ENCODE measurements around the gene NEBL. TPM values are rescaled to one million over a fixed set of nuclear protein-coding genes. Genes with fewer than 3 reads are reported as not detected.

NEBL gene
- total RNA-seq, 1 experiment from 2014 or later: 16.6 TPM

- Histone ChIP-seq H3K4me3 (replicated peaks in 1 of 2; ENCODE audit: low read depth in 1 of 2, low read length in 2 of 2) (no peak overlapping the region), H4K20me1 (ENCODE audit: insufficient read depth) (no peaks in the 10 kb centered on the region), H3K27ac (ENCODE audit: low read depth, low read length) (no peak overlapping the region), H3K79me2 (ENCODE audit: insufficient read depth, low read length) (no peaks in the 10 kb centered on the region), H3K9me2 (ENCODE audit: insufficient read depth) (no peaks in the 10 kb centered on the region), H3K4me2 (ENCODE audit: low read length) (no peak overlapping the region), H2AFZ (ENCODE audit: low read depth, low read length, poor library complexity, severe bottlenecking) (no peak overlapping the region), H3K9ac (ENCODE audit: low read length) (no peak overlapping the region), H3K27me3 (ENCODE audit: insufficient read depth, low read length) (no peaks in the 10 kb centered on the region), H3K36me3 (ENCODE audit: control insufficient read depth in 1 of 2, insufficient read depth in 2 of 2, low read length in 2 of 2) (no peaks in the 10 kb centered on the region), H3K9me3 (ENCODE audit: control insufficient read depth in 1 of 2, insufficient read depth in 1 of 2, low read depth in 1 of 2, low read length in 2 of 2) (no peaks in the 10 kb centered on the region), H3K4me1 (ENCODE audit: control insufficient read depth in 1 of 2, insufficient read depth in 2 of 2, low read length in 2 of 2) (no peaks in the 10 kb centered on the region)
- CTCF ChIA-PET: no interaction called here
- POLR2A ChIA-PET: no interaction called here
- ATAC-seq: no peak
- no peak for TF ChIP-seq POLR2AphosphoS5 (IDR thresholded peaks at IDR 0.05; ENCODE audit: low read depth, low read length)
- no peak for TF ChIP-seq MAX (IDR thresholded peaks at IDR 0.05)
- TF ChIP-seq ZFX (IDR thresholded peaks at IDR 0.05): no peak
- TF ChIP-seq POLR2A (IDR thresholded peaks at IDR 0.05; ENCODE audit: borderline replicate concordance, extremely low read depth, insufficient read depth, insufficient read length): no peak
- TF ChIP-seq FOSL1 (IDR thresholded peaks at IDR 0.05; ENCODE audit: low read depth): no peak
- TF ChIP-seq SRF (IDR thresholded peaks at IDR 0.05; ENCODE audit: low read depth): no peak
- TF ChIP-seq ELF1 (IDR thresholded peaks at IDR 0.05; ENCODE audit: borderline replicate concordance, low read depth): no peak
- no peak for TF ChIP-seq CTCF (IDR thresholded peaks at IDR 0.05 in 2 of 3, conservative IDR thresholded peaks at IDR 0.05 in 1 of 3; ENCODE audit: borderline replicate concordance in 1 of 3, insufficient read depth in 1 of 3, low read depth in 2 of 3, low read length in 2 of 3)
- no peak for TF ChIP-seq EGR1 (IDR thresholded peaks at IDR 0.05; ENCODE audit: low read depth)
- no peak for TF ChIP-seq SP1 (IDR thresholded peaks at IDR 0.05; ENCODE audit: low read depth)
- no peak for TF ChIP-seq CBX3 (IDR thresholded peaks at IDR 0.05; ENCODE audit: low read depth)
- TF ChIP-seq TCF7L2 (IDR thresholded peaks at IDR 0.05; ENCODE audit: borderline replicate concordance, extremely low read depth, insufficient read depth, insufficient read length): no peak
- TF ChIP-seq JUND (IDR thresholded peaks at IDR 0.05): no peak
- no peak for TF ChIP-seq EZH2phosphoT487 (IDR thresholded peaks at IDR 0.05; ENCODE audit: borderline replicate concordance)
- TF ChIP-seq RAD21 (IDR thresholded peaks at IDR 0.05; ENCODE audit: low read depth): no peak
- RAD21 ChIA-PET (ENCODE audit: low non-redundant PET in 1 of 2, low total read pairs in 2 of 2, uncharacterized antibody in 2 of 2, unreplicated experiment in 2 of 2): no interaction called here
- no TSS peak for BruUV-seq (replicated peaks)
- no peak for DNase-seq (ENCODE audit: low read depth, low spot score)
- intact Hi-C loops (cut with micrococcal nuclease): no loop called here
These were observed 60.7 kb downstream of the NEBL start for GRCh38 chr10:20836401-20836800.

All from HCT116 (cell line).